ENCODE data around the gene TEX22.

TEX22 gene

GRCh38 chr14:105365101-105365500 is 33.2 kb upstream of the TEX22 start:
- Histone ChIP-seq H3K36me3 (replicated peaks; ENCODE audit: insufficient read depth, low read length) (no peaks in the 10 kb centered on the region), H2AFZ (ENCODE audit: low read length) (no peak overlapping the region), H3K27me3 (replicated peaks; ENCODE audit: insufficient read depth, low read length) (no peaks in the 10 kb centered on the region), H3K9me3 (replicated peaks; ENCODE audit: insufficient read depth, low read length) (no peaks in the 10 kb centered on the region), H3K27ac (ENCODE audit: low read length) (no peak overlapping the region), H3K79me2 (ENCODE audit: low read length) (no peaks in the 10 kb centered on the region), H3K4me1 (ENCODE audit: low read length) (no peaks in the 10 kb centered on the region), H3K9ac (ENCODE audit: low read length) (no peak overlapping the region), H3K9me2 (replicated peaks; ENCODE audit: insufficient read depth, low read length) (no peaks in the 10 kb centered on the region), H4K20me1 (ENCODE audit: insufficient read depth, low read length) (no peaks in the 10 kb centered on the region), H3K4me2 (ENCODE audit: low read depth, low read length) (no peak overlapping the region), H3F3A (ENCODE audit: insufficient read depth, low read length) (no peaks in the 10 kb centered on the region), H3K4me3 (ENCODE audit: low read length) (no peak overlapping the region)
- TF ChIP-seq EZH2phosphoT487 (IDR thresholded peaks at IDR 0.05; ENCODE audit: low read length) (no peak), EZH2 (optimal IDR thresholded peaks at IDR 0.05; ENCODE audit: low read depth, low read length) (no peak), CTCF (IDR thresholded peaks at IDR 0.05; ENCODE audit: low read length) (no peak)
- no peak for DNase-seq

GRCh38 chr14:105365681-105366080 is 32.7 kb upstream of the TEX22 start:
- Histone ChIP-seq H3K4me2 (ENCODE audit: low read depth, low read length) (no peak overlapping the region), H3K9me3 (replicated peaks; ENCODE audit: insufficient read depth, low read length) (no peaks in the 10 kb centered on the region), H3K4me3 (ENCODE audit: low read length) (no peak overlapping the region), H2AFZ (ENCODE audit: low read length) (no peak overlapping the region), H3K79me2 (ENCODE audit: low read length) (no peaks in the 10 kb centered on the region), H4K20me1 (ENCODE audit: insufficient read depth, low read length) (no peaks in the 10 kb centered on the region), H3K27ac (ENCODE audit: low read length) (no peak overlapping the region), H3K9me2 (replicated peaks; ENCODE audit: insufficient read depth, low read length) (no peaks in the 10 kb centered on the region), H3K36me3 (replicated peaks; ENCODE audit: insufficient read depth, low read length) (no peaks in the 10 kb centered on the region), H3K27me3 (replicated peaks; ENCODE audit: insufficient read depth, low read length) (no peaks in the 10 kb centered on the region), H3K4me1 (ENCODE audit: low read length) (no peaks in the 10 kb centered on the region), H3K9ac (ENCODE audit: low read length) (no peak overlapping the region), H3F3A (ENCODE audit: insufficient read depth, low read length) (no peaks in the 10 kb centered on the region)
- TF ChIP-seq EZH2phosphoT487 (IDR thresholded peaks at IDR 0.05; ENCODE audit: low read length) (no peak), EZH2 (optimal IDR thresholded peaks at IDR 0.05; ENCODE audit: low read depth, low read length) (no peak), CTCF (IDR thresholded peaks at IDR 0.05; ENCODE audit: low read length) (no peak)
- DNase-seq = no peak

DNA sequence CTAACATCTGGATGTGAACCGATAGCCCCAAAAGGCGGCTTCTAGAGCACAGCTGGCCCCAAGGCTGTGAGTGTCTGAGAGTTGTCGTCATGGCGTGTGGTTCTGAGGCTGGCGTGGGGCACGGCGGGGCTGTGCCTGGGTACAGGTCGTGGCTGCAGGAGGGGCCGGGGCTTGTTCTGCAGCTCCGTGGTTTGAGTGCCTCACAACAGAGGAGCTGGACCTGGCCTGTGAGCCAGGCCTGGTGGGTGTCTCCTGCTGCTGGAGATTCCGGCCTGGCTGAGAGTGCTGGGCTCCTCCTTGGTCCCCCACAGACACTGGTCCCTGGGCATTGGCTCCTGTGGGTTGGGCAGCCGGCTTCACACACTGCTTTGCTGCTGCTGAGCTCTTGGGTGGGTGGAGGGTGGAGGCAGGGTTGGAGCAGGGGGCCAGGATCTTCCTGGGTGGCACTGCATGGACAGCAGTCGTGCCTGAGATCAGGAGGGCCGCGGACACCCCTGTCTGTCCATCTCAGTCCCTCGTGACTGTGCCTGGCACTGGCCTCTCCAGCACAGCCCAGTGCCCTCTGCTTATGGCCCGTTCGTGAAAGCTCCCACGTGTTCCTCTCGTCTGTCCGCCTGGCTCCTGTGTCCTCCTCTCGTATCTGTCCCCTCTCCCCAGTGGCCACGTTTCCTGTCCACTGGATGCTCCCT is 31.8 kb upstream of the TEX22 start:
- Histone ChIP-seq H3K79me2 (ENCODE audit: low read length) (no peaks in the 10 kb centered on the region), H3K4me2 (ENCODE audit: low read depth, low read length) (no peak overlapping the region), H3K36me3 (replicated peaks; ENCODE audit: insufficient read depth, low read length) (no peaks in the 10 kb centered on the region), H3F3A (ENCODE audit: insufficient read depth, low read length) (no peaks in the 10 kb centered on the region), H4K20me1 (ENCODE audit: insufficient read depth, low read length) (no peaks in the 10 kb centered on the region), H3K27ac (ENCODE audit: low read length) (no peak overlapping the region), H3K4me1 (ENCODE audit: low read length) (no peaks in the 10 kb centered on the region), H3K4me3 (ENCODE audit: low read length) (no peak overlapping the region), H3K27me3 (replicated peaks; ENCODE audit: insufficient read depth, low read length) (no peaks in the 10 kb centered on the region), H3K9me2 (replicated peaks; ENCODE audit: insufficient read depth, low read length) (no peaks in the 10 kb centered on the region), H2AFZ (ENCODE audit: low read length) (no peak overlapping the region), H3K9ac (ENCODE audit: low read length) (no peak overlapping the region), H3K9me3 (replicated peaks; ENCODE audit: insufficient read depth, low read length) (no peaks in the 10 kb centered on the region)
- TF ChIP-seq CTCF (IDR thresholded peaks at IDR 0.05; ENCODE audit: low read length) (no peak), EZH2phosphoT487 (IDR thresholded peaks at IDR 0.05; ENCODE audit: low read length) (no peak), EZH2 (optimal IDR thresholded peaks at IDR 0.05; ENCODE audit: low read depth, low read length) (no peak)
- no peak for DNase-seq

Data from MM.1S (cell line).